SU-DHL-6 (cell line): Measurements from ENCODE around the gene AKAP14.

ENCODE experiments used
- H2AFZ ChIP-seq: fragments of 200-600 bp; sonication (generic); 2 replicates; pipeline ENCODE4 v1.6.1; 2014; ENCODE audit warnings: low read depth, mild to moderate bottlenecking, moderate library complexity, mixed read lengths, antibody characterized with exemption, low read length; ENCODE audit not compliant: severe bottlenecking
- H3F3A ChIP-seq: fragments of 200-600 bp; shearing (Covaris generic); 2 replicates; pipeline ENCODE4 v1.6.0; 2016; ENCODE audit warnings: antibody characterized with exemption, mild to moderate bottlenecking; ENCODE audit not compliant: insufficient read depth
- H3K27ac ChIP-seq: fragments of 200-600 bp; sonication (generic); 2 replicates; pipeline ENCODE4 v1.5.1; 2016; ENCODE audit warnings: low read depth, mild to moderate bottlenecking, low read length, moderate library complexity, mixed read lengths
- H3K27me3 ChIP-seq: fragments of 200-600 bp; sonication (generic), shearing (Covaris generic); 2 replicates; pipeline ENCODE4 v1.6.0; 2014; ENCODE audit warnings: mild to moderate bottlenecking, low read length
- H3K36me3 ChIP-seq: fragments of 200-600 bp; sonication (generic); 2 replicates; pipeline ENCODE4 v1.6.1; 2014; ENCODE audit warnings: mild to moderate bottlenecking, low read length, mixed read lengths
- H3K4me2 ChIP-seq: fragments of 300-600, 200-600 bp; shearing (Covaris generic), sonication (generic); 2 replicates; pipeline ENCODE4 v1.6.0; 2014; ENCODE audit warnings: low read length, low read depth, mild to moderate bottlenecking; ENCODE audit not compliant: poor library complexity, severe bottlenecking
- H3K4me3 ChIP-seq: fragments of 200-600 bp; sonication (generic); 2 replicates; pipeline ENCODE4 v1.5.1; 2014; ENCODE audit warnings: antibody characterized with exemption, low read length, mild to moderate bottlenecking, mixed read lengths; ENCODE audit not compliant: insufficient read depth, poor library complexity, severe bottlenecking
- H3K79me2 ChIP-seq: fragments of 200-600 bp; sonication (generic); 2 replicates; pipeline ENCODE4 v1.6.1; 2014; ENCODE audit warnings: mild to moderate bottlenecking, low read length, moderate library complexity; ENCODE audit not compliant: insufficient read depth
- H3K9ac ChIP-seq: fragments of 200-600 bp; sonication (generic); 2 replicates; pipeline ENCODE4 v1.7.0; 2014; ENCODE audit warnings: mild to moderate bottlenecking, low read length
- H3K9me2 ChIP-seq: fragments of 200-600 bp; sonication (generic); replicated peaks from 2 replicates; pipeline ENCODE4 v1.6.1; 2014; ENCODE audit warnings: low read length; ENCODE audit not compliant: insufficient read depth
- H3K9me3 ChIP-seq: fragments of 200-600 bp; sonication (generic); 2 replicates; pipeline ENCODE4 v1.6.1; 2014; ENCODE audit warnings: low read length, mixed read lengths; ENCODE audit not compliant: insufficient read depth
- H4K20me1 ChIP-seq: fragments of 200-600 bp; sonication (generic); 2 replicates; pipeline ENCODE4 v1.6.1; 2014; ENCODE audit warnings: low read depth, mild to moderate bottlenecking, antibody characterized with exemption, low read length, moderate library complexity, mixed read lengths
- EZH2phosphoT487 ChIP-seq: fragments of 200-600 bp; sonication (generic), shearing (Covaris generic); conservative IDR thresholded peaks from 2 replicates; pipeline ENCODE4 v1.6.1; 2018; ENCODE audit warnings: mild to moderate bottlenecking, antibody characterized with exemption, low read length, moderate library complexity, mixed read lengths
- TF ChIP-seq, protein P1 (sequence below): fragments of 200-600 bp; sonication (generic); IDR thresholded peaks from one replicate; pipeline ENCODE4 v1.5.1; 2017; ENCODE audit warnings: antibody characterized with exemption, mild to moderate bottlenecking, low read length, moderate library complexity; ENCODE audit not compliant: insufficient read depth, poor library complexity, severe bottlenecking

AKAP14 gene

GRCh38 chrX:119899125-119899524, 3.4 kb downstream of the AKAP14 start:
- no peaks in the 10 kb centered on the region for H4K20me1 ChIP-seq
- no peak overlapping the region for H3K4me3 ChIP-seq
- H3F3A ChIP-seq = no peaks in the 10 kb centered on the region
- no peak overlapping the region for H3K27ac ChIP-seq
- H3K9me2 ChIP-seq = no peaks in the 10 kb centered on the region
- no peaks in the 10 kb centered on the region for H3K79me2 ChIP-seq
- TF ChIP-seq, protein P1, sequence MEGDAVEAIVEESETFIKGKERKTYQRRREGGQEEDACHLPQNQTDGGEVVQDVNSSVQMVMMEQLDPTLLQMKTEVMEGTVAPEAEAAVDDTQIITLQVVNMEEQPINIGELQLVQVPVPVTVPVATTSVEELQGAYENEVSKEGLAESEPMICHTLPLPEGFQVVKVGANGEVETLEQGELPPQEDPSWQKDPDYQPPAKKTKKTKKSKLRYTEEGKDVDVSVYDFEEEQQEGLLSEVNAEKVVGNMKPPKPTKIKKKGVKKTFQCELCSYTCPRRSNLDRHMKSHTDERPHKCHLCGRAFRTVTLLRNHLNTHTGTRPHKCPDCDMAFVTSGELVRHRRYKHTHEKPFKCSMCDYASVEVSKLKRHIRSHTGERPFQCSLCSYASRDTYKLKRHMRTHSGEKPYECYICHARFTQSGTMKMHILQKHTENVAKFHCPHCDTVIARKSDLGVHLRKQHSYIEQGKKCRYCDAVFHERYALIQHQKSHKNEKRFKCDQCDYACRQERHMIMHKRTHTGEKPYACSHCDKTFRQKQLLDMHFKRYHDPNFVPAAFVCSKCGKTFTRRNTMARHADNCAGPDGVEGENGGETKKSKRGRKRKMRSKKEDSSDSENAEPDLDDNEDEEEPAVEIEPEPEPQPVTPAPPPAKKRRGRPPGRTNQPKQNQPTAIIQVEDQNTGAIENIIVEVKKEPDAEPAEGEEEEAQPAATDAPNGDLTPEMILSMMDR = no peak
- TF ChIP-seq EZH2phosphoT487 = no peak
- no peaks in the 10 kb centered on the region for H3K9me3 ChIP-seq
- H3K27me3 ChIP-seq = no peaks in the 10 kb centered on the region
- no peak overlapping the region for H2AFZ ChIP-seq
- no peaks in the 10 kb centered on the region for H3K36me3 ChIP-seq
- H3K9ac ChIP-seq = no peak overlapping the region
- H3K4me2 ChIP-seq = no peak overlapping the region

- TF ChIP-seq EZH2phosphoT487 = no peak
- TF ChIP-seq, protein P1 = no peak
- Histone ChIP-seq H3K9me3 (no peaks in the 10 kb centered on the region), H3K79me2 (no peaks in the 10 kb centered on the region), H3K36me3 (no peaks in the 10 kb centered on the region), H3F3A (no peaks in the 10 kb centered on the region), H3K4me3 (no peak overlapping the region), H2AFZ (no peak overlapping the region), H4K20me1 (no peaks in the 10 kb centered on the region), H3K27me3 (no peaks in the 10 kb centered on the region), H3K27ac (no peak overlapping the region), H3K9ac (no peak overlapping the region), H3K4me2 (no peak overlapping the region), H3K9me2 (no peaks in the 10 kb centered on the region)
These were observed 5.3 kb downstream of the AKAP14 start for GRCh38 chrX:119900976-119901375.

DNA sequence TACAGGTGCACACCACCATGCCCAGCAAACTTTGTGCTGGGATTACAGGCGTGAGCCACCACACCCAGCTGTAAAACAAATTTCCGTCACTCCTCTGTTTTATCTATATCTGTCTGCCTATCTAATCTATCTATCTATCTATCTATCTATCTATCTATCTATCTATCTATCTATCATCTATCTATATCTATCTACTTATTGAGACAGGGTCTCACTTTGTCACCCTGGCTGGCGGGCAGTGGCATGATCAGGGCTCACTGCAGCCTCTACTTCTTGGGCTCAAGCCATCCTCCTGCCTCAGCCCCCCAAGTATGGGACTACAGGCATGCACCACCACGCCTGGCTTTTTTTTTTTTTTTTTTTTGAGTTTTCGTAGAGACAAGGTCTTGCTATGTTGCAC, 20.6 kb downstream of the AKAP14 start:
- H3K4me3 ChIP-seq = no peak overlapping the region
- TF ChIP-seq EZH2phosphoT487 = no peak
- TF ChIP-seq, protein P1 = no peak

More for the DNA sequence above, 20.6 kb downstream of the AKAP14 start:
- H3K27ac ChIP-seq = no peak overlapping the region
- H3K9me2 ChIP-seq = no peaks in the 10 kb centered on the region
- no peaks in the 10 kb centered on the region for H3K79me2 ChIP-seq
- H2AFZ ChIP-seq = no peak overlapping the region
- no peaks in the 10 kb centered on the region for H4K20me1 ChIP-seq
- no peaks in the 10 kb centered on the region for H3F3A ChIP-seq
- H3K36me3 ChIP-seq = no peaks in the 10 kb centered on the region
- no peaks in the 10 kb centered on the region for H3K27me3 ChIP-seq
- H3K9me3 ChIP-seq = no peaks in the 10 kb centered on the region
- H3K4me2 ChIP-seq = no peak overlapping the region
- H3K9ac ChIP-seq = no peak overlapping the region
